Activated T-cell treated with anti-CD3 and anti-CD28 coated beads, Interleukin-2, amount 50 U/mL, for 48 hours (primary cell): ENCODE measurements around the gene SLC29A3.
"Not testable (repeated sequence)": the region's sequence is repeated elsewhere in the genome, so short reads cannot be mapped to it uniquely, and the experiment has no call there.

ENCODE experiments used
- DNase-seq, 2 experiments: peaks; one replicate each; pipeline ENCODE4 v3.0.0-alpha.2; 2020

The SLC29A3 gene

GRCh38 chr10:71319042-71319799 lies at the start of gene SLC29A3:
TSS of gene SLC29A3 (plus strand) at chr10:71319259. CDS start at chr10:71319310, 51 bp downstream.
- peak; percentile 89 to 90 for DNase-seq

- DNase-seq: no peak
Observed at GRCh38 chr10:71269301-71270288, 49.5 kb upstream of the SLC29A3 start.

GRCh38 chr10:71270301-71271220 lies 48.5 kb upstream of the SLC29A3 start:
- peak; percentile 38 to 55 for DNase-seq

GRCh38 chr10:71271662-71272055 lies 47.4 kb upstream of the SLC29A3 start:
- DNase-seq: no peak

- DNase-seq: no peak
Observed at GRCh38 chr10:71272056-71272771, 46.8 kb upstream of the SLC29A3 start.

- not testable (repeated sequence) for DNase-seq
Observed at GRCh38 chr10:71272974-71273373, 46.1 kb upstream of the SLC29A3 start.

- no peak for DNase-seq
Observed at GRCh38 chr10:71273506-71273905, 45.6 kb upstream of the SLC29A3 start.

- DNase-seq: no peak
Observed at GRCh38 chr10:71274901-71275796, 43.9 kb upstream of the SLC29A3 start.

GRCh38 chr10:71276873-71277272 lies 42.2 kb upstream of the SLC29A3 start:
- no peak for DNase-seq

- no peak for DNase-seq
Observed at GRCh38 chr10:71277914-71278665, 41.0 kb upstream of the SLC29A3 start.

GRCh38 chr10:71278691-71279588 lies 40.1 kb upstream of the SLC29A3 start:
- DNase-seq: no peak

- no peak for DNase-seq
Observed at GRCh38 chr10:71279590-71280170, 39.4 kb upstream of the SLC29A3 start.

GRCh38 chr10:71280216-71280615 lies 38.8 kb upstream of the SLC29A3 start:
- DNase-seq: no peak

GRCh38 chr10:71280825-71281224 lies 38.2 kb upstream of the SLC29A3 start:
- no peak for DNase-seq

- no peak for DNase-seq
Observed at GRCh38 chr10:71281646-71282322, 37.3 kb upstream of the SLC29A3 start.

GRCh38 chr10:71282323-71282680 lies 36.8 kb upstream of the SLC29A3 start:
- DNase-seq: no peak

GRCh38 chr10:71283410-71283809 lies 35.6 kb upstream of the SLC29A3 start:
- DNase-seq: no peak

- no peak for DNase-seq
Observed at GRCh38 chr10:71283876-71284275, 35.2 kb upstream of the SLC29A3 start.
